Measurements from ENCODE around the gene PROSER2. TPM values are rescaled to one million over a fixed set of nuclear protein-coding genes. Genes with fewer than 3 reads are reported as not detected.
"Not testable (repeated sequence)": the region's sequence is repeated elsewhere in the genome, so short reads cannot be mapped to it uniquely, and the experiment has no call there.

The PROSER2 gene
- polyA plus RNA-seq, 2 of the 4 experiments (the other 2 are of a cell fraction), result 10.1 to 14.4 TPM

DNA sequence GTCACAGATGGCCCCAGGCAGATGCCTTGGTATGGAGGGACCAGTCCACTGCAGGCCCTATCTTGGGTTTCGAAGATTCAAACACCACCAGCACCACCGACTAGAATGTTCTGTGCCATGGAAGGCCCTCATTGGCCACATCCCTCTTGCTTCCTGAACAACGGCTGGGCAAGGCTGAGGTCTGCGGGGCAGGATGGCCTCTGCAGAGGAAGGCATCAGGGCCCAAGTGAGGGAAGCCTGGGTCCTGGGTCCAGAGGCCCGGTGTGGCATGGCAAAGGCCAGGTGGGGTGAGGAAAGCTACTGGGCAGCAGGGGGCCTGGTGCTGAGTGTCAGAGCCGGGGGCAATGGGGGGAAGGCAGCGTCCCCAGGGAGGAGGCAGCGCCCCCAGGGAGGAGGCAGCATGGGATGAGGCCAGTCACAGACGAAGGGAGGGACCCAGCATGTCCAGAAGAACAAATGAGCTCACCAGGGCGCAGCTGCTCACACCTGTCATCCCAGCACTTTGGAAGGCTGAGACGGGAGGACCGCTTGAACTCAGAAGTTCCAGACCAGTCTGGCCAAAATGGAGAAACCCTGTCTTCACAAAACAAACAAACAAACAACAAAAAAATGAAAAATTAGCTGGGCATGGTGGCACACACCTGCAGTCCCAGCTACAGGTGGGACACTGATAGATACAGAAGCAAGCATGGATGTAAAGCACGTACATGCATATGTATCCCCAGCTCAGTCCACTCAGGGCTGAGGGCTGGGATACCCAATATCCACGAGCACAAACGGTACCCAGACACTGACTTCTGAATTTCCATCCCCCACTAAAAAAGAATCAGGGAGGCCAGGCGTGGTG is 64.4 kb downstream of the PROSER2 start:
- Histone ChIP-seq H3K4me3 (no peak overlapping the region), H3K4me2 (peak overlapping the region; percentile 34; the same call in 1 of the 3 replicates), H3K27ac (peak overlapping the region; percentile 31 to 61; a peak in 4 of 6 replicates), H3K9me3 (no peaks in the 10 kb centered on the region), H3K4me1 (peaks cover 12% of the 10 kb centered on the region)
- no peak for FAIRE-seq
- ChIA-PET CTCF (interaction anchor here (1.3 to 1.5 kb wide), 3 partner anchors 10 to 22 kb away, joined by 4 read pairs; no protein-coding TSS in a partner anchor), POLR2A (no interaction called here)
- DNase-seq (ENCODE audit: low read depth in 1 of 2, low spot score in 1 of 2), result no peak
- TF ChIP-seq, protein P1, sequence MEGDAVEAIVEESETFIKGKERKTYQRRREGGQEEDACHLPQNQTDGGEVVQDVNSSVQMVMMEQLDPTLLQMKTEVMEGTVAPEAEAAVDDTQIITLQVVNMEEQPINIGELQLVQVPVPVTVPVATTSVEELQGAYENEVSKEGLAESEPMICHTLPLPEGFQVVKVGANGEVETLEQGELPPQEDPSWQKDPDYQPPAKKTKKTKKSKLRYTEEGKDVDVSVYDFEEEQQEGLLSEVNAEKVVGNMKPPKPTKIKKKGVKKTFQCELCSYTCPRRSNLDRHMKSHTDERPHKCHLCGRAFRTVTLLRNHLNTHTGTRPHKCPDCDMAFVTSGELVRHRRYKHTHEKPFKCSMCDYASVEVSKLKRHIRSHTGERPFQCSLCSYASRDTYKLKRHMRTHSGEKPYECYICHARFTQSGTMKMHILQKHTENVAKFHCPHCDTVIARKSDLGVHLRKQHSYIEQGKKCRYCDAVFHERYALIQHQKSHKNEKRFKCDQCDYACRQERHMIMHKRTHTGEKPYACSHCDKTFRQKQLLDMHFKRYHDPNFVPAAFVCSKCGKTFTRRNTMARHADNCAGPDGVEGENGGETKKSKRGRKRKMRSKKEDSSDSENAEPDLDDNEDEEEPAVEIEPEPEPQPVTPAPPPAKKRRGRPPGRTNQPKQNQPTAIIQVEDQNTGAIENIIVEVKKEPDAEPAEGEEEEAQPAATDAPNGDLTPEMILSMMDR (IDR thresholded peaks at IDR 0.05), result no peak
- TF ChIP-seq RAD21 (conservative IDR thresholded peaks at IDR 0.05 in 1 of 2, IDR thresholded peaks at IDR 0.05 in 1 of 2), result no peak
- TF ChIP-seq, protein P2, sequence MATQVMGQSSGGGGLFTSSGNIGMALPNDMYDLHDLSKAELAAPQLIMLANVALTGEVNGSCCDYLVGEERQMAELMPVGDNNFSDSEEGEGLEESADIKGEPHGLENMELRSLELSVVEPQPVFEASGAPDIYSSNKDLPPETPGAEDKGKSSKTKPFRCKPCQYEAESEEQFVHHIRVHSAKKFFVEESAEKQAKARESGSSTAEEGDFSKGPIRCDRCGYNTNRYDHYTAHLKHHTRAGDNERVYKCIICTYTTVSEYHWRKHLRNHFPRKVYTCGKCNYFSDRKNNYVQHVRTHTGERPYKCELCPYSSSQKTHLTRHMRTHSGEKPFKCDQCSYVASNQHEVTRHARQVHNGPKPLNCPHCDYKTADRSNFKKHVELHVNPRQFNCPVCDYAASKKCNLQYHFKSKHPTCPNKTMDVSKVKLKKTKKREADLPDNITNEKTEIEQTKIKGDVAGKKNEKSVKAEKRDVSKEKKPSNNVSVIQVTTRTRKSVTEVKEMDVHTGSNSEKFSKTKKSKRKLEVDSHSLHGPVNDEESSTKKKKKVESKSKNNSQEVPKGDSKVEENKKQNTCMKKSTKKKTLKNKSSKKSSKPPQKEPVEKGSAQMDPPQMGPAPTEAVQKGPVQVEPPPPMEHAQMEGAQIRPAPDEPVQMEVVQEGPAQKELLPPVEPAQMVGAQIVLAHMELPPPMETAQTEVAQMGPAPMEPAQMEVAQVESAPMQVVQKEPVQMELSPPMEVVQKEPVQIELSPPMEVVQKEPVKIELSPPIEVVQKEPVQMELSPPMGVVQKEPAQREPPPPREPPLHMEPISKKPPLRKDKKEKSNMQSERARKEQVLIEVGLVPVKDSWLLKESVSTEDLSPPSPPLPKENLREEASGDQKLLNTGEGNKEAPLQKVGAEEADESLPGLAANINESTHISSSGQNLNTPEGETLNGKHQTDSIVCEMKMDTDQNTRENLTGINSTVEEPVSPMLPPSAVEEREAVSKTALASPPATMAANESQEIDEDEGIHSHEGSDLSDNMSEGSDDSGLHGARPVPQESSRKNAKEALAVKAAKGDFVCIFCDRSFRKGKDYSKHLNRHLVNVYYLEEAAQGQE (IDR thresholded peaks at IDR 0.05), result no peak
- TF ChIP-seq JUN (IDR thresholded peaks at IDR 0.05), result no peak
- no peak for TF ChIP-seq EHF (CRISPR knock-in tag; IDR thresholded peaks at IDR 0.05)
- TF ChIP-seq BHLHE40 (IDR thresholded peaks at IDR 0.05; ENCODE audit: low read depth, low read length), result no peak
- TF ChIP-seq TP53 (CRISPR knock-in tag; IDR thresholded peaks at IDR 0.05), result no peak
- no peak for TF ChIP-seq POLR2AphosphoS2 (conservative IDR thresholded peaks at IDR 0.05; ENCODE audit: low read length)
- TF ChIP-seq FOSB (CRISPR knock-in tag; IDR thresholded peaks at IDR 0.05), result no peak
- no peak for TF ChIP-seq TFCP2L1 (CRISPR knock-in tag; IDR thresholded peaks at IDR 0.05)
- TF ChIP-seq, protein P3, sequence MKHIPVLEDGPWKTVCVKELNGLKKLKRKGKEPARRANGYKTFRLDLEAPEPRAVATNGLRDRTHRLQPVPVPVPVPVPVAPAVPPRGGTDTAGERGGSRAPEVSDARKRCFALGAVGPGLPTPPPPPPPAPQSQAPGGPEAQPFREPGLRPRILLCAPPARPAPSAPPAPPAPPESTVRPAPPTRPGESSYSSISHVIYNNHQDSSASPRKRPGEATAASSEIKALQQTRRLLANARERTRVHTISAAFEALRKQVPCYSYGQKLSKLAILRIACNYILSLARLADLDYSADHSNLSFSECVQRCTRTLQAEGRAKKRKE (CRISPR knock-in tag; IDR thresholded peaks at IDR 0.05; ENCODE audit: low read depth), result no peak
- no peak for TF ChIP-seq GATA3 (IDR thresholded peaks at IDR 0.05; ENCODE audit: borderline replicate concordance)
- TF ChIP-seq ZNF302 (CRISPR knock-in tag; IDR thresholded peaks at IDR 0.05), result no peak
- TF ChIP-seq CHD2 (IDR thresholded peaks at IDR 0.05; ENCODE audit: low read length, partially characterized antibody), result no peak
- no peak for TF ChIP-seq HOXB13 (CRISPR knock-in tag; IDR thresholded peaks at IDR 0.05; ENCODE audit: low read depth)
- TF ChIP-seq, protein P4, sequence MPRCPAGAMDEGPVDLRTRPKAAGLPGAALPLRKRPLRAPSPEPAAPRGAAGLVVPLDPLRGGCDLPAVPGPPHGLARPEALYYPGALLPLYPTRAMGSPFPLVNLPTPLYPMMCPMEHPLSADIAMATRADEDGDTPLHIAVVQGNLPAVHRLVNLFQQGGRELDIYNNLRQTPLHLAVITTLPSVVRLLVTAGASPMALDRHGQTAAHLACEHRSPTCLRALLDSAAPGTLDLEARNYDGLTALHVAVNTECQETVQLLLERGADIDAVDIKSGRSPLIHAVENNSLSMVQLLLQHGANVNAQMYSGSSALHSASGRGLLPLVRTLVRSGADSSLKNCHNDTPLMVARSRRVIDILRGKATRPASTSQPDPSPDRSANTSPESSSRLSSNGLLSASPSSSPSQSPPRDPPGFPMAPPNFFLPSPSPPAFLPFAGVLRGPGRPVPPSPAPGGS (IDR thresholded peaks at IDR 0.05), result no peak
- no peak for TF ChIP-seq RCOR1 (IDR thresholded peaks at IDR 0.05; ENCODE audit: low read depth, low read length)
- ATAC-seq, result no peak; a peak in 1 of 6 replicates
- WGBS (ENCODE audit: missing lambda C conversion rate), result 87% methylated on average over 16 of the region's 16 CpGs

DNA sequence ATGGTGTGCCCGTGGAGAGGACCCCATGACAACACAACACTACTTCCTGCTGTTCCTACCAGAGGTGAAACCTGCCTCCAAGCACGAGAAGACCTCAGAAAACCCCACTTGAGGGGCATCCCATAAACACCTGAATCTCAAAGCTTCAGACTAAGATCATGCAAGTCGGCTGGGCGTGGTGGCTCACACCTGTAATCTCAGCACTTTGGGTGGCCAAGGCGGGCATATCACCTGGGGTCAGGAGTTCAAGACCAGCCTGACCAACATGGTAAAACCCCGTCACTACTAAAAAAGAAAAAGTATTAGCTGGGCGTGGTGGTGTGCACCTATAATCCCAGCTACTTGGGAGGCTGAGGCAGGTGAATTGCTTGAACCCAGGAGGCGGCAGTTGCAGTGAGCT is 66.1 kb downstream of the PROSER2 start:
- WGBS (ENCODE audit: missing lambda C conversion rate), result 82% methylated on average over 8 of the region's 8 CpGs
- POLR2A ChIA-PET; H3K4me2 ChIP-seq; H3K4me3 ChIP-seq; H3K9me3 ChIP-seq; ATAC-seq; DNase-seq (ENCODE audit: low read depth in 1 of 2, low spot score in 1 of 2); FAIRE-seq; CTCF ChIA-PET; H3K27ac ChIP-seq: not testable (repeated sequence)
- peaks cover 11% of the 10 kb centered on the region for H3K4me1 ChIP-seq

All from A549 (cell line).